DND-41 (cell line): Measurements from ENCODE around the gene GRK7.

Source experiments
- ATAC-seq: fragments of 200-7000 bp; cut with Tn5 transposase; 3 replicates; pipeline ENCODE4 v1.9.1; 2021; ENCODE audit warnings: low read depth; ENCODE audit not compliant: insufficient read depth
- DNase-seq: peaks from one replicate; pipeline ENCODE4 v3.0.0-alpha.2; 2020
- H2AFZ ChIP-seq: 2 replicates; pipeline ENCODE4 v1.6.0; 2012; ENCODE audit warnings: low read depth, low read length
- H3K27ac ChIP-seq: 2 replicates; pipeline ENCODE4 v1.5.1; 2012; ENCODE audit warnings: low read length, inconsistent platforms
- H3K27me3 ChIP-seq: fragments of 200-600 bp; sonication (generic); 2 replicates; pipeline ENCODE4 v1.6.0; 2012; ENCODE audit warnings: low read length, mild to moderate bottlenecking, inconsistent platforms; ENCODE audit not compliant: insufficient read depth, poor library complexity
- H3K36me3 ChIP-seq: 2 replicates; pipeline ENCODE4 v1.5.1; 2012; ENCODE audit warnings: low read length, inconsistent platforms; ENCODE audit not compliant: insufficient read depth
- H3K4me1 ChIP-seq: 2 replicates; pipeline ENCODE4 v1.5.1; 2012; ENCODE audit warnings: mild to moderate bottlenecking, low read length; ENCODE audit not compliant: insufficient read depth
- H3K4me2 ChIP-seq: 2 replicates; pipeline ENCODE4 v1.6.0; 2012; ENCODE audit warnings: mild to moderate bottlenecking, moderate library complexity, low read length, inconsistent platforms; ENCODE audit not compliant: insufficient read depth
- H3K4me3 ChIP-seq, 2 experiments: fragments of 200-600 bp in 1 of 2; shearing (Covaris generic) in 1 of 2; 2 replicates each; pipeline ENCODE4 v1.5.1; 2012 to 2016; ENCODE audit warnings: inconsistent platforms in 2 of 2, low read length in 2 of 2, mild to moderate bottlenecking in 2 of 2, low read depth in 1 of 2, moderate library complexity in 1 of 2
- H3K79me2 ChIP-seq: 2 replicates; pipeline ENCODE4 v1.6.0; 2012; ENCODE audit warnings: low read length, inconsistent platforms; ENCODE audit not compliant: insufficient read depth
- H3K9ac ChIP-seq: 2 replicates; pipeline ENCODE4 v1.6.0; 2012; ENCODE audit warnings: low read depth, mild to moderate bottlenecking, inconsistent platforms, low read length, moderate library complexity
- H3K9me3 ChIP-seq: 2 replicates; pipeline ENCODE4 v1.5.1; 2012; ENCODE audit warnings: low read length, moderate library complexity, mild to moderate bottlenecking, inconsistent platforms; ENCODE audit not compliant: insufficient read depth, severe bottlenecking
- H4K20me1 ChIP-seq: 2 replicates; pipeline ENCODE4 v1.6.0; 2012; ENCODE audit warnings: low read length; ENCODE audit not compliant: insufficient read depth
- CTCF ChIP-seq: IDR thresholded peaks from 2 replicates; pipeline ENCODE4 v1.5.1; 2012; ENCODE audit warnings: borderline replicate concordance, low read length, moderate library complexity, mild to moderate bottlenecking; ENCODE audit not compliant: poor library complexity, severe bottlenecking; ENCODE audit errors: extremely low read depth
- EZH2 ChIP-seq: IDR thresholded peaks from 3 replicates; pipeline ENCODE4 v1.6.1; 2012; ENCODE audit warnings: borderline replicate concordance, low read depth, mild to moderate bottlenecking, moderate library complexity, low read length, inconsistent platforms; ENCODE audit not compliant: severe bottlenecking

GRK7 gene

DNA sequence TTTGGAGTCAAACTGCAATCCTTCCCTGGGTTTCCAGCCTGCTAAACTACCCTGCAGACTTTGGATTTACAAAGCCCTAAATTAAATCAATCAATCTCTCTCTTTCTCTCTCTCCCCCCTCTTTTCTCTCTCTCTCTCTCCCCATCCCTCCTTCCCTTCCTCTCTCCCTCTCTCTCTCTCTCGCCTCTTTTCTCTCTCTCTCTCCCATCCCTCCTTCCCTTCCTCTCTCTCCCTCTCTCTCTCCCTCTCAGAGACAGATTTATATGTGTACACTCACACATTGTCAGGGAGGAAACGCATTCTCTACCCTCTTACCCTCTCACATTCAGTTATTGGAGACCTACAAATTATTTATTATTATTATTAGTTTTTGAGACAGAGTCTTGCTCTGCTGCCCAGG, 47.0 kb downstream of the GRK7 start:
- Histone ChIP-seq H2AFZ (no peak overlapping the region), H3K79me2 (no peaks in the 10 kb centered on the region), H3K27me3 (no peaks in the 10 kb centered on the region), H3K4me2 (no peak overlapping the region), H3K9me3 (no peaks in the 10 kb centered on the region), H3K4me1 (no peaks in the 10 kb centered on the region), H3K27ac (no peak overlapping the region), H3K36me3 (no peaks in the 10 kb centered on the region), H3K9ac (no peak overlapping the region), H4K20me1 (no peaks in the 10 kb centered on the region), H3K4me3 (no peak overlapping the region)
- DNase-seq (no peak), ATAC-seq (no peak)
- TF ChIP-seq CTCF, result no peak
- no peak for TF ChIP-seq EZH2

DNA sequence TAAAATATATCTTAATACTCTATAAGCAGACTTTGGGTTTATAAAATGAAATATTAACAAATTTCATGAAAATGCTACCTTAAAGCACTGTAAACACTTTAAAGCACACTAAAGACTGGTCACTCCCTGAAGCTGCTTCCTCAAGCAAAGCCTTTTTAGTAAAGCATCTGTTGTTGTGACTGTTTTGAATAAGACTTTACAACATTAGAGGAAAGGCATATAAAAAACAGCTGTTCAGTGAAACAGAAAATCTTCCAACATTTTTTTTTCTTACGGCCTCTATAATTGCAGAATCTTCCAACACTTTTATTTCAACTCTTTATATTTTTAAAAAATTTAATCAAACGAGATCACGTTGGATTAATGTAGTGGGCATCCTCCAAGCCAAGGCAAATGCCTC, 48.1 kb downstream of the GRK7 start:
- Histone ChIP-seq H2AFZ (no peak overlapping the region), H3K36me3 (no peaks in the 10 kb centered on the region), H3K79me2 (no peaks in the 10 kb centered on the region), H3K27ac (no peak overlapping the region), H3K4me2 (no peak overlapping the region), H3K4me1 (no peaks in the 10 kb centered on the region), H3K9ac (no peak overlapping the region), H4K20me1 (no peaks in the 10 kb centered on the region), H3K4me3 (no peak overlapping the region), H3K9me3 (no peaks in the 10 kb centered on the region), H3K27me3 (no peaks in the 10 kb centered on the region)
- no peak for ATAC-seq
- no peak for TF ChIP-seq EZH2
- TF ChIP-seq CTCF, result no peak
- no peak for DNase-seq

DNA sequence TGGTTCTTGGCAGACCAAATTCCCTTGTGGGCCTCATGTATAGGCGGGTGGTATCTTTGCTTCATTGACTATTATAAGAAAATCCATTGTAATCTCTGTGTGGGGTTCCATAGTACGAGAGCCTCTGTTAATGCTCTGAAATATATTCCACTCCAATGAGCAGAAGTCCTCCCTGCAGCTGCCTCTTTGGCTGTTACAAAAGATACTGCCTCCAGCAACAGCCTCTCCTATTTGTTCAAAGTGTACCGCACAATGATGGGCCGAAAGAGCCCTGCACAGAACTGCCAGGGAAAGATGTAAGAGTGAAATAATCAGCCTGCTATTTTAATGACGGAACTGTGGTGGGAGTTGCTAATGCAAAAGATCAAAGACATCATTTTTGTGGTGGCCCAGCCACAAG, 48.9 kb downstream of the GRK7 start:
- Histone ChIP-seq H3K79me2 (no peaks in the 10 kb centered on the region), H3K4me1 (no peaks in the 10 kb centered on the region), H4K20me1 (no peaks in the 10 kb centered on the region), H3K36me3 (no peaks in the 10 kb centered on the region), H3K4me2 (no peak overlapping the region), H3K9ac (no peak overlapping the region), H3K27me3 (no peaks in the 10 kb centered on the region), H2AFZ (no peak overlapping the region), H3K4me3 (no peak overlapping the region), H3K9me3 (no peaks in the 10 kb centered on the region), H3K27ac (no peak overlapping the region)
- TF ChIP-seq CTCF, result no peak
- no peak for TF ChIP-seq EZH2
- no peak for ATAC-seq
- DNase-seq, result no peak

- H3K9me3 ChIP-seq, result no peaks in the 10 kb centered on the region
- no peak overlapping the region for H3K27ac ChIP-seq
- no peak overlapping the region for H3K4me3 ChIP-seq
- H3K27me3 ChIP-seq, result no peaks in the 10 kb centered on the region
- no peaks in the 10 kb centered on the region for H3K4me1 ChIP-seq
- TF ChIP-seq CTCF, result no peak
- no peak for TF ChIP-seq EZH2
- H3K36me3 ChIP-seq, result no peaks in the 10 kb centered on the region
- H4K20me1 ChIP-seq, result no peaks in the 10 kb centered on the region
- no peaks in the 10 kb centered on the region for H3K79me2 ChIP-seq
- ATAC-seq (no peak), DNase-seq (no peak)
- no peak overlapping the region for H2AFZ ChIP-seq
- H3K4me2 ChIP-seq, result no peak overlapping the region
- H3K9ac ChIP-seq, result no peak overlapping the region
Observed at GRCh38 chr3:141812586-141812985, 49.4 kb downstream of the GRK7 start.
